WERI-Rb-1 (cell line): ENCODE results near the gene TSC22D3.
"Not testable (repeated sequence)": the region's sequence is repeated elsewhere in the genome, so short reads cannot be mapped to it uniquely, and the experiment has no call there.

ENCODE experiments used
- DNase-seq: peaks from one replicate; pipeline ENCODE4 v3.0.0-alpha.2; 2020
- H3K27ac ChIP-seq: fragments of 250-450 bp; sonication (Bioruptor Pico); 2 replicates; pipeline ENCODE4 v1.5.1; 2020; ENCODE audit warnings: mild to moderate bottlenecking, moderate library complexity
- H3K27me3 ChIP-seq: fragments of 250-450 bp; sonication (Bioruptor Pico); 2 replicates; pipeline ENCODE4 v1.5.1; 2021; ENCODE audit warnings: mild to moderate bottlenecking, low read depth, moderate library complexity; ENCODE audit not compliant: insufficient read depth, severe bottlenecking
- H3K36me3 ChIP-seq: fragments of 250-450 bp; sonication (Bioruptor Pico); 2 replicates; pipeline ENCODE4 v1.5.1; 2020; ENCODE audit warnings: mild to moderate bottlenecking, moderate library complexity
- H3K4me3 ChIP-seq: 2 replicates; pipeline ENCODE4 v1.5.1; 2011; ENCODE audit warnings: low read depth, mild to moderate bottlenecking, control low read depth, low read length
- H3K9me3 ChIP-seq: fragments of 250-450 bp; sonication (Bioruptor Pico); 2 replicates; pipeline ENCODE4 v1.5.1; 2021; ENCODE audit warnings: mild to moderate bottlenecking, moderate library complexity; ENCODE audit not compliant: severe bottlenecking
- TF ChIP-seq, protein P1 (sequence below): IDR thresholded peaks from 2 replicates; pipeline ENCODE4 v1.5.1; 2011; ENCODE audit warnings: low read depth, mild to moderate bottlenecking, control low read depth, inconsistent platforms, low read length

TSC22D3 gene

GRCh38 chrX:107775734-107776511 is at the start of gene TSC22D3:
TSS of gene TSC22D3 (minus strand) at chrX:107775787. CDS start at chrX:107775419, 368 bp downstream.
- Histone ChIP-seq H3K4me3 (peak within 1 kb of the TSS; percentile 40), H3K27me3 (peaks cover 55% of the 10 kb centered on the region), H3K36me3 (no peaks in the 10 kb centered on the region), H3K9me3 (no peaks in the 10 kb centered on the region), H3K27ac (no peak within 1 kb of the TSS)
- TF ChIP-seq, protein P1, sequence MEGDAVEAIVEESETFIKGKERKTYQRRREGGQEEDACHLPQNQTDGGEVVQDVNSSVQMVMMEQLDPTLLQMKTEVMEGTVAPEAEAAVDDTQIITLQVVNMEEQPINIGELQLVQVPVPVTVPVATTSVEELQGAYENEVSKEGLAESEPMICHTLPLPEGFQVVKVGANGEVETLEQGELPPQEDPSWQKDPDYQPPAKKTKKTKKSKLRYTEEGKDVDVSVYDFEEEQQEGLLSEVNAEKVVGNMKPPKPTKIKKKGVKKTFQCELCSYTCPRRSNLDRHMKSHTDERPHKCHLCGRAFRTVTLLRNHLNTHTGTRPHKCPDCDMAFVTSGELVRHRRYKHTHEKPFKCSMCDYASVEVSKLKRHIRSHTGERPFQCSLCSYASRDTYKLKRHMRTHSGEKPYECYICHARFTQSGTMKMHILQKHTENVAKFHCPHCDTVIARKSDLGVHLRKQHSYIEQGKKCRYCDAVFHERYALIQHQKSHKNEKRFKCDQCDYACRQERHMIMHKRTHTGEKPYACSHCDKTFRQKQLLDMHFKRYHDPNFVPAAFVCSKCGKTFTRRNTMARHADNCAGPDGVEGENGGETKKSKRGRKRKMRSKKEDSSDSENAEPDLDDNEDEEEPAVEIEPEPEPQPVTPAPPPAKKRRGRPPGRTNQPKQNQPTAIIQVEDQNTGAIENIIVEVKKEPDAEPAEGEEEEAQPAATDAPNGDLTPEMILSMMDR = no peak
- peak; percentile 58 for DNase-seq

- DNase-seq = no peak
- Histone ChIP-seq H3K4me3 (no peak overlapping the region), H3K27ac (no peak overlapping the region), H3K36me3 (no peaks in the 10 kb centered on the region), H3K9me3 (peaks cover 8% of the 10 kb centered on the region), H3K27me3 (peaks cover 31% of the 10 kb centered on the region)
- TF ChIP-seq, protein P1 = no peak
Observed at GRCh38 chrX:107823456-107823855, 47.9 kb upstream of the TSC22D3 start.

- H3K27ac ChIP-seq = no peak overlapping the region
- TF ChIP-seq, protein P1 = no peak
- no peak for DNase-seq
- H3K9me3 ChIP-seq = peaks cover 9% of the 10 kb centered on the region
- H3K36me3 ChIP-seq = no peaks in the 10 kb centered on the region
- H3K27me3 ChIP-seq = peaks cover 29% of the 10 kb centered on the region
- no peak overlapping the region for H3K4me3 ChIP-seq
Observed at GRCh38 chrX:107823042-107823441, 47.5 kb upstream of the TSC22D3 start.

DNA sequence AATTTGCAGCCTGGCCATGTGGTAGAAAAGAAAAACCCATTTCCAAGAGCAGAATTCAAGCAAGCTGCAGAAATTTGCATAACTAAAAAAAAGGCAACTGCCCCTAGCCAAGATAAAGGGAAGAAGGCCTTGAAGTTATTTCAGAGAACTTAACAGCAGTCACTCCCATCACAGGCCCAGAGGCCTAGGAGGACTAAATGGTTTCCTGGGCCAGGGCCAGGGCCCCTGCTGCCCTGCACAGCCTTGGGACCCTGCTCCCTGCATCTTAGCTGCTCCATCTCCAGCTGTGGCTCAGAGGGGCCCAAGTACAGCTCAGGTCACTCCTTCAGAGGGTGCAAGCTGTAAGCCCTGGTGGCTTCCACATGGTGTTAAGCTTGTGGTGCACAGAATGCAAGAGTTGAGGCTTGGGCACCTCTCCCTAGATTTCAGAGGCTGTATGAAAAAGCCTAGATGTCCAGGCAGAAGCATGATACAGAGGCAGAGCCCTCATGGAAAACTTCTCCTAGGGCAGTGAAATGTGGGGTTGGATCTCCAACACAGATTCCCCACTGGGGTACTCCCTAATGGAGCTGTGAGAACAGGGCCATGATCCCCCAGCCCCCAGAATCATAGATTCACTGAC is 43.4 kb upstream of the TSC22D3 start:
- Histone ChIP-seq H3K36me3 (no peaks in the 10 kb centered on the region), H3K9me3 (peaks cover 9% of the 10 kb centered on the region), H3K27ac (no peak overlapping the region), H3K27me3 (peaks cover 8% of the 10 kb centered on the region), H3K4me3 (no peak overlapping the region)
- no peak for DNase-seq
- TF ChIP-seq, protein P1 = no peak

GRCh38 chrX:107810053-107810452 is 34.5 kb upstream of the TSC22D3 start:
- not testable (repeated sequence) for H3K9me3 ChIP-seq, DNase-seq, H3K27ac ChIP-seq, H3K36me3 ChIP-seq, H3K4me3 ChIP-seq
- peaks cover 48% of the 10 kb centered on the region for H3K27me3 ChIP-seq

- TF ChIP-seq, protein P1 = no peak
- Histone ChIP-seq H3K4me3 (no peak overlapping the region), H3K27ac (no peak overlapping the region), H3K36me3 (no peaks in the 10 kb centered on the region), H3K9me3 (peaks cover 3% of the 10 kb centered on the region), H3K27me3 (peaks cover 30% of the 10 kb centered on the region)
- no peak for DNase-seq
Observed at GRCh38 chrX:107805179-107805578, 29.6 kb upstream of the TSC22D3 start.
